HepG2 (cell line): ENCODE data around the gene FNDC3B. TPM values are rescaled to one million over a fixed set of nuclear protein-coding genes. Genes with fewer than 3 reads are reported as not detected.
A peak's percentile ranks its signal among the peaks of the same experiment; 100 is the strongest.

Experiments used
- ATAD3A ChIP-seq: sonication (generic); formaldehyde crosslinking; IDR thresholded peaks from 2 replicates; pipeline ENCODE4 v1.4.0; 2020; ENCODE audit warnings: missing genetic modification reagents
- CBX5 ChIP-seq: sonication (generic); formaldehyde crosslinking; IDR thresholded peaks from 2 replicates; pipeline ENCODE4 v1.4.0; 2020; ENCODE audit warnings: missing genetic modification reagents, borderline replicate concordance
- CCDC6 ChIP-seq: sonication (generic); formaldehyde crosslinking; IDR thresholded peaks from 2 replicates; pipeline ENCODE4 v1.8.1; 2022; ENCODE audit warnings: mild to moderate bottlenecking, missing genetic modification reagents, moderate library complexity
- HDAC1 ChIP-seq: sonication (generic); formaldehyde crosslinking; IDR thresholded peaks from 2 replicates; pipeline ENCODE4 v1.5.1; 2020; ENCODE audit warnings: mild to moderate bottlenecking, missing genetic modification reagents
- NFE2L2 ChIP-seq: fragments of 150-350 bp; IDR thresholded peaks from 2 replicates; pipeline ENCODE4 v1.6.1; 2014; ENCODE audit warnings: low read length
- NPAS2 ChIP-seq: sonication (generic); formaldehyde crosslinking; IDR thresholded peaks from 2 replicates; pipeline ENCODE4 v1.8.0; 2022; ENCODE audit warnings: mild to moderate bottlenecking, missing genetic modification reagents, borderline replicate concordance
- PAF1 ChIP-seq: IDR thresholded peaks from 2 replicates; pipeline ENCODE4 v1.6.1; 2016; ENCODE audit warnings: missing genetic modification reagents, missing compliant biosample characterization
- SALL1 ChIP-seq: sonication (generic); formaldehyde crosslinking; IDR thresholded peaks from 2 replicates; pipeline ENCODE4 v1.8.0; 2022; ENCODE audit warnings: mild to moderate bottlenecking, missing genetic modification reagents
- SP1 ChIP-seq, 2 experiments: fragments of 450-650 bp in 1 of 2; sonication (generic) in 1 of 2; formaldehyde crosslinking in 1 of 2; IDR thresholded peaks; 2 replicates each; pipeline versions ENCODE4 v1.4.0 to v1.6.1; 2016 to 2020; ENCODE audit warnings: missing genetic modification reagents in 1 of 2
- YEATS2 ChIP-seq: sonication (generic); formaldehyde crosslinking; IDR thresholded peaks from 2 replicates; pipeline ENCODE4 v1.4.0; 2020; ENCODE audit warnings: missing genetic modification reagents, borderline replicate concordance
- ZEB1 ChIP-seq: IDR thresholded peaks from 2 replicates; pipeline ENCODE4 v1.6.1; 2012; ENCODE audit warnings: mild to moderate bottlenecking, low read depth, inconsistent platforms; ENCODE audit not compliant: insufficient replicate concordance
- ZNF543 ChIP-seq: sonication (generic); formaldehyde crosslinking; IDR thresholded peaks from 2 replicates; pipeline ENCODE4 v1.4.0; 2020; ENCODE audit warnings: mild to moderate bottlenecking, missing genetic modification reagents
- ZNF615 ChIP-seq: sonication (generic); formaldehyde crosslinking; IDR thresholded peaks from 2 replicates; pipeline ENCODE4 v1.5.0; 2020; ENCODE audit warnings: mild to moderate bottlenecking, missing genetic modification reagents, borderline replicate concordance
- ZNF644 ChIP-seq: IDR thresholded peaks from 2 replicates; pipeline ENCODE4 v1.6.1; 2016; ENCODE audit warnings: low read depth
- ZNF780A ChIP-seq: sonication (generic); formaldehyde crosslinking; IDR thresholded peaks from 2 replicates; pipeline ENCODE4 v1.8.0; 2022; ENCODE audit warnings: mild to moderate bottlenecking, missing genetic modification reagents, moderate library complexity
- polyA plus RNA-seq, 8 experiments: library from polyadenylated mRNA; depleted of rRNA in 3 of 8; stranded (reverse) in 7 of 8; unstranded in 1 of 8; fragments of >200 nt; fragmentation: Illumina TruSeq in 4 of 8; extraction: Trizol in 4 of 8; gene quantifications; 2 replicates each; pipeline versions ENCODE4 v1.2.1 to v1.2.3, GENCODE V29; 2011 to 2016; ENCODE audit warnings: low read depth in 4 of 8, missing spikeins in 1 of 8, mixed read lengths in 1 of 8; ENCODE audit not compliant: insufficient read depth in 1 of 8
- total RNA-seq, 5 experiments: library from RNA; depleted of rRNA; stranded (reverse); fragments of >200 nt; fragmentation: Illumina TruSeq; extraction: Trizol; gene quantifications; 2 replicates each; pipeline ENCODE4 v1.2.3, GENCODE V29; 2016; ENCODE audit warnings: low read depth in 1 of 5
- TF ChIP-seq, protein P1 (sequence below): sonication (generic); formaldehyde crosslinking; IDR thresholded peaks from 2 replicates; pipeline ENCODE4 v1.4.0; 2020; ENCODE audit warnings: mild to moderate bottlenecking, missing genetic modification reagents
- TF ChIP-seq, protein P2 (sequence below): sonication (generic); formaldehyde crosslinking; IDR thresholded peaks from 2 replicates; pipeline ENCODE4 v1.4.0; 2020; ENCODE audit warnings: missing genetic modification reagents
- TF ChIP-seq, protein P3 (sequence below): sonication (generic); formaldehyde crosslinking; IDR thresholded peaks from 2 replicates; pipeline ENCODE4 v1.4.0; 2020; ENCODE audit warnings: missing genetic modification reagents, borderline replicate concordance
- TF ChIP-seq, protein P4 (sequence below): IDR thresholded peaks from 2 replicates; pipeline ENCODE4 v1.6.1; 2016; ENCODE audit warnings: mild to moderate bottlenecking

The FNDC3B gene
- total and polyA plus RNA-seq, 2 of the 13 experiments (the other 11 are each of a cell fraction or from before 2014, with no cell fraction given): 74.8 to 103 TPM

DNA sequence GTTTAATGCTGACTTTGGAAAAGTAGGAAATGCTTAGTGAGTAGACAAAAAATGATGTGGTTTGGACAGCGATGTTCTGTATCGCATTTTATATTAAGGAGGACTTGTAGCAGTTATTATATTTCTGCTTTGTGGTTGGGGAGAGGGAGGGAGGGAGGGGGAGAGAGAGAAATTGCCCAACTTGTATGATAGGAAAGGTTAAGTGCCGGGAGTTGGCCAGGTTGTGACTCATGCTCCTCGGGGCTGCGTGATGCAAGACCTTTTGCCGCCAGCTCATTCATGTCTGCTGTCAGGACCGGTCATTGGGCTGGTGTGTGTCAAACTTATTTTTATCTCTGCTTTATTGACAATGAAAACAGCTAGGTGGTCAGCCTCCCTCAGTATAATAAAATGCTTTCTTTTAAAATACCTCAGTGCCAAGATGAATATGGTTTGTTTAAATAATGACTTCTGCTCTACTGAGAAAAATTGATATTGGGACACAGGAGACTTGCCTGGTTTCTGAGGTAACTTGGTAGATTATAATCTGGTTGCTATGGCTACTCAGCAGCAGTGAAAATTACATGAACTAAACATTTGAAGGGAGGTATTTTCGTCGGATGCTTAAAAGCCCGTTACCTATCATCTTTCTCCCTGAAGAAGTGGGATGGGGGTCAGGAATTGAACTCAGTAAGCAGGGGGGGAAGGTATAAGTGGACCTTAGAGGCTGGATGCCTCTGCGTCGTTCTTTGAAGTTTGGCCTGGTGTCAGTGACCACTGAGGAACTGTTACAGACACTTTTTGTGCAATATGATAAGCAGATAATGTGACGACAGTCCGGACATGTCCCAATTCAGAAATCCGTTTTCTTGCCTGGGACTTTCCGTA, 90.7 kb downstream of the FNDC3B start (continued):
- TF ChIP-seq, protein P1, sequence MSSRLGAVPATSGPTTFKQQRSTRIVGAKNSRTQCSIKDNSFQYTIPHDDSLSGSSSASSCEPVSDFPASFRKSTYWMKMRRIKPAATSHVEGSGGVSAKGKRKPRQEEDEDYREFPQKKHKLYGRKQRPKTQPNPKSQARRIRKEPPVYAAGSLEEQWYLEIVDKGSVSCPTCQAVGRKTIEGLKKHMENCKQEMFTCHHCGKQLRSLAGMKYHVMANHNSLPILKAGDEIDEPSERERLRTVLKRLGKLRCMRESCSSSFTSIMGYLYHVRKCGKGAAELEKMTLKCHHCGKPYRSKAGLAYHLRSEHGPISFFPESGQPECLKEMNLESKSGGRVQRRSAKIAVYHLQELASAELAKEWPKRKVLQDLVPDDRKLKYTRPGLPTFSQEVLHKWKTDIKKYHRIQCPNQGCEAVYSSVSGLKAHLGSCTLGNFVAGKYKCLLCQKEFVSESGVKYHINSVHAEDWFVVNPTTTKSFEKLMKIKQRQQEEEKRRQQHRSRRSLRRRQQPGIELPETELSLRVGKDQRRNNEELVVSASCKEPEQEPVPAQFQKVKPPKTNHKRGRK (CRISPR knock-in tag): no peak
- TF ChIP-seq ZNF615 (CRISPR knock-in tag) (no peak), NFE2L2 (no peak), ZEB1 (peak; percentile 13), HDAC1 (CRISPR knock-in tag) (peak; percentile 58; the same call in 1 of the 2 replicates), ZNF780A (CRISPR knock-in tag) (no peak), NPAS2 (CRISPR knock-in tag) (no peak), SP1 (IDR thresholded peaks at IDR 0.05) (no peak), SP1 (CRISPR knock-in tag; IDR thresholded peaks at IDR 0.05) (no peak), PAF1 (0 out of 2 replicates have a peak, but pooled peaks have one; percentile 54), ZNF543 (CRISPR knock-in tag) (no peak), ZNF644 (CRISPR knock-in tag) (peak; percentile 49; the same call in 1 of the 2 replicates), SALL1 (peak; percentile 96), ATAD3A (no peak), CCDC6 (0 out of 2 replicates have a peak, but pooled peaks have one; percentile 52), CBX5 (CRISPR knock-in tag) (peak; percentile 38; the same call in 1 of the 2 replicates), YEATS2 (CRISPR knock-in tag) (no peak)
- TF ChIP-seq, protein P2, sequence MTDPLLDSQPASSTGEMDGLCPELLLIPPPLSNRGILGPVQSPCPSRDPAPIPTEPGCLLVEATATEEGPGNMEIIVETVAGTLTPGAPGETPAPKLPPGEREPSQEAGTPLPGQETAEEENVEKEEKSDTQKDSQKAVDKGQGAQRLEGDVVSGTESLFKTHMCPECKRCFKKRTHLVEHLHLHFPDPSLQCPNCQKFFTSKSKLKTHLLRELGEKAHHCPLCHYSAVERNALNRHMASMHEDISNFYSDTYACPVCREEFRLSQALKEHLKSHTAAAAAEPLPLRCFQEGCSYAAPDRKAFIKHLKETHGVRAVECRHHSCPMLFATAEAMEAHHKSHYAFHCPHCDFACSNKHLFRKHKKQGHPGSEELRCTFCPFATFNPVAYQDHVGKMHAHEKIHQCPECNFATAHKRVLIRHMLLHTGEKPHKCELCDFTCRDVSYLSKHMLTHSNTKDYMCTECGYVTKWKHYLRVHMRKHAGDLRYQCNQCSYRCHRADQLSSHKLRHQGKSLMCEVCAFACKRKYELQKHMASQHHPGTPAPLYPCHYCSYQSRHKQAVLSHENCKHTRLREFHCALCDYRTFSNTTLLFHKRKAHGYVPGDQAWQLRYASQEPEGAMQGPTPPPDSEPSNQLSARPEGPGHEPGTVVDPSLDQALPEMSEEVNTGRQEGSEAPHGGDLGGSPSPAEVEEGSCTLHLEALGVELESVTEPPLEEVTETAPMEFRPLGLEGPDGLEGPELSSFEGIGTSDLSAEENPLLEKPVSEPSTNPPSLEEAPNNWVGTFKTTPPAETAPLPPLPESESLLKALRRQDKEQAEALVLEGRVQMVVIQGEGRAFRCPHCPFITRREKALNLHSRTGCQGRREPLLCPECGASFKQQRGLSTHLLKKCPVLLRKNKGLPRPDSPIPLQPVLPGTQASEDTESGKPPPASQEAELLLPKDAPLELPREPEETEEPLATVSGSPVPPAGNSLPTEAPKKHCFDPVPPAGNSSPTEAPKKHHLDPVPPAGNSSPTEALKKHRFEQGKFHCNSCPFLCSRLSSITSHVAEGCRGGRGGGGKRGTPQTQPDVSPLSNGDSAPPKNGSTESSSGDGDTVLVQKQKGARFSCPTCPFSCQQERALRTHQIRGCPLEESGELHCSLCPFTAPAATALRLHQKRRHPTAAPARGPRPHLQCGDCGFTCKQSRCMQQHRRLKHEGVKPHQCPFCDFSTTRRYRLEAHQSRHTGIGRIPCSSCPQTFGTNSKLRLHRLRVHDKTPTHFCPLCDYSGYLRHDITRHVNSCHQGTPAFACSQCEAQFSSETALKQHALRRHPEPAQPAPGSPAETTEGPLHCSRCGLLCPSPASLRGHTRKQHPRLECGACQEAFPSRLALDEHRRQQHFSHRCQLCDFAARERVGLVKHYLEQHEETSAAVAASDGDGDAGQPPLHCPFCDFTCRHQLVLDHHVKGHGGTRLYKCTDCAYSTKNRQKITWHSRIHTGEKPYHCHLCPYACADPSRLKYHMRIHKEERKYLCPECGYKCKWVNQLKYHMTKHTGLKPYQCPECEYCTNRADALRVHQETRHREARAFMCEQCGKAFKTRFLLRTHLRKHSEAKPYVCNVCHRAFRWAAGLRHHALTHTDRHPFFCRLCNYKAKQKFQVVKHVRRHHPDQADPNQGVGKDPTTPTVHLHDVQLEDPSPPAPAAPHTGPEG (CRISPR knock-in tag): no peak
- TF ChIP-seq, protein P3, sequence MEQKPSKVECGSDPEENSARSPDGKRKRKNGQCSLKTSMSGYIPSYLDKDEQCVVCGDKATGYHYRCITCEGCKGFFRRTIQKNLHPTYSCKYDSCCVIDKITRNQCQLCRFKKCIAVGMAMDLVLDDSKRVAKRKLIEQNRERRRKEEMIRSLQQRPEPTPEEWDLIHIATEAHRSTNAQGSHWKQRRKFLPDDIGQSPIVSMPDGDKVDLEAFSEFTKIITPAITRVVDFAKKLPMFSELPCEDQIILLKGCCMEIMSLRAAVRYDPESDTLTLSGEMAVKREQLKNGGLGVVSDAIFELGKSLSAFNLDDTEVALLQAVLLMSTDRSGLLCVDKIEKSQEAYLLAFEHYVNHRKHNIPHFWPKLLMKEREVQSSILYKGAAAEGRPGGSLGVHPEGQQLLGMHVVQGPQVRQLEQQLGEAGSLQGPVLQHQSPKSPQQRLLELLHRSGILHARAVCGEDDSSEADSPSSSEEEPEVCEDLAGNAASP (CRISPR knock-in tag): peak; percentile 12; the same call in 1 of the 2 replicates
- TF ChIP-seq, protein P4, sequence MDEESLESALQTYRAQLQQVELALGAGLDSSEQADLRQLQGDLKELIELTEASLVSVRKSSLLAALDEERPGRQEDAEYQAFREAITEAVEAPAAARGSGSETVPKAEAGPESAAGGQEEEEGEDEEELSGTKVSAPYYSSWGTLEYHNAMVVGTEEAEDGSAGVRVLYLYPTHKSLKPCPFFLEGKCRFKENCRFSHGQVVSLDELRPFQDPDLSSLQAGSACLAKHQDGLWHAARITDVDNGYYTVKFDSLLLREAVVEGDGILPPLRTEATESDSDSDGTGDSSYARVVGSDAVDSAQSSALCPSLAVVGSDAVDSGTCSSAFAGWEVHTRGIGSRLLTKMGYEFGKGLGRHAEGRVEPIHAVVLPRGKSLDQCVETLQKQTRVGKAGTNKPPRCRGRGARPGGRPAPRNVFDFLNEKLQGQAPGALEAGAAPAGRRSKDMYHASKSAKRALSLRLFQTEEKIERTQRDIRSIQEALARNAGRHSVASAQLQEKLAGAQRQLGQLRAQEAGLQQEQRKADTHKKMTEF (CRISPR knock-in tag): peak; percentile 65; the same call in 1 of the 2 replicates
